BJ (cell line): Measurements from ENCODE around the gene FEM1B. TPM values are rescaled to one million over a fixed set of nuclear protein-coding genes. Genes with fewer than 3 reads are reported as not detected.

Experiments
- CTCF ChIA-PET: fragments of 350-600 bp; formaldehyde crosslinking; extraction: SDS; loops from one replicate; lab custom pipeline; 2021; ENCODE audit warnings: antibody characterized with exemption, inconsistent platforms; lab: Yijun Ruan, JAX
- POLR2A ChIA-PET: fragments of 300-600 bp; sonication (Branson Sonifier 250); formaldehyde crosslinking; extraction: SDS; loops from one replicate; lab custom pipeline; 2021; ENCODE audit warnings: antibody characterized with exemption; lab: Charles Lee
- DNase-seq: peaks from one replicate; pipeline ENCODE4 v3.0.0-alpha.2; 2011; ENCODE audit warnings: low read depth
- H3K27me3 ChIP-seq: 2 replicates; pipeline ENCODE4 v1.6.0; 2011; ENCODE audit warnings: low read length; ENCODE audit not compliant: control insufficient read depth, insufficient read depth
- H3K36me3 ChIP-seq: 2 replicates; pipeline ENCODE4 v1.5.1; 2011; ENCODE audit warnings: low read length; ENCODE audit not compliant: control insufficient read depth, insufficient read depth
- H3K4me3 ChIP-seq: 2 replicates; pipeline ENCODE4 v1.5.1; 2011; ENCODE audit warnings: low read depth, mild to moderate bottlenecking, control low read depth, low read length
- polyA plus RNA-seq: library from polyadenylated mRNA; depleted of rRNA; stranded (reverse); fragments of >200 nt; gene quantifications from 2 replicates; pipeline ENCODE4 v1.2.3, GENCODE V29; 2011
- TF ChIP-seq, protein P1 (sequence below): IDR thresholded peaks from 2 replicates; pipeline ENCODE4 v1.5.1; 2011; ENCODE audit warnings: low read depth, mild to moderate bottlenecking, control low read depth, inconsistent platforms, low read length, moderate library complexity; ENCODE audit not compliant: insufficient read depth

FEM1B gene
- polyA plus RNA-seq, 1 experiment = 58.3 TPM

DNA sequence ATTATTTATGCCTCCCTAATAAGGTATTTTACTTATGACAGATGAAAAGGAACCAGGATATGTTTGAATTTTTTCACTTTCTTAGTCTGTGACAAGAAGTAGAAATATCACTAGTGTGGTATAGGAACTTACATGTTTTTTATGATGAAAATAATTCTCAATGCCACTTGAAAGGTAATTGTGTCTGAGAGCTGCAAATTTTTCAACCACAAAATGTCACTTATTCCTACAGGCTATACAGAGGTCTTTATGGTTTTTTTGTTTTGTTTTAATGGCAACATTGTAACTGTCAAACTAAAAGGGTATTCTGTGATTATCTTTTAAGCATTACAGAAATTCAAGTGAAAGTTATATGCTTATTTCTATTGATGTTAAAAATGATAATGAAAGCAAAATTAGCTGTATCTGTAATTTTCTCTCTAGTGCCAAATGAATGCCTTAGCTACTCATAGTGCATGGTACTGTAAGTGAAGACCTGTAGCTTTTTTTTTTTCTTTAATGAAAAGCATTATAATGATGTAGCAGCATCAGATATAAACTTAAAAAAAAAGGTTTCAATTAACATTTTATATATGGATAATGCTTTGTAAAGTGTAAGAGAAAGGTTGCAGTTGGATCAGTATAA, 14.7 kb downstream of the FEM1B start:
- TF ChIP-seq, protein P1, sequence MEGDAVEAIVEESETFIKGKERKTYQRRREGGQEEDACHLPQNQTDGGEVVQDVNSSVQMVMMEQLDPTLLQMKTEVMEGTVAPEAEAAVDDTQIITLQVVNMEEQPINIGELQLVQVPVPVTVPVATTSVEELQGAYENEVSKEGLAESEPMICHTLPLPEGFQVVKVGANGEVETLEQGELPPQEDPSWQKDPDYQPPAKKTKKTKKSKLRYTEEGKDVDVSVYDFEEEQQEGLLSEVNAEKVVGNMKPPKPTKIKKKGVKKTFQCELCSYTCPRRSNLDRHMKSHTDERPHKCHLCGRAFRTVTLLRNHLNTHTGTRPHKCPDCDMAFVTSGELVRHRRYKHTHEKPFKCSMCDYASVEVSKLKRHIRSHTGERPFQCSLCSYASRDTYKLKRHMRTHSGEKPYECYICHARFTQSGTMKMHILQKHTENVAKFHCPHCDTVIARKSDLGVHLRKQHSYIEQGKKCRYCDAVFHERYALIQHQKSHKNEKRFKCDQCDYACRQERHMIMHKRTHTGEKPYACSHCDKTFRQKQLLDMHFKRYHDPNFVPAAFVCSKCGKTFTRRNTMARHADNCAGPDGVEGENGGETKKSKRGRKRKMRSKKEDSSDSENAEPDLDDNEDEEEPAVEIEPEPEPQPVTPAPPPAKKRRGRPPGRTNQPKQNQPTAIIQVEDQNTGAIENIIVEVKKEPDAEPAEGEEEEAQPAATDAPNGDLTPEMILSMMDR = no peak
- POLR2A ChIA-PET = interaction anchor here (0.6 kb wide), 1 partner anchor 20 kb away, joined by 5 read pairs; no protein-coding TSS in a partner anchor
- Histone ChIP-seq H3K36me3 (peaks cover 5% of the 10 kb centered on the region), H3K4me3 (no peak overlapping the region), H3K27me3 (no peaks in the 10 kb centered on the region)
- DNase-seq = no peak
- CTCF ChIA-PET = interaction anchor here (1.0 to 1.3 kb wide), 3 partner anchors 14 to 258 kb away, joined by 3 to 7 read pairs (median 3); no protein-coding TSS in a partner anchor

DNA sequence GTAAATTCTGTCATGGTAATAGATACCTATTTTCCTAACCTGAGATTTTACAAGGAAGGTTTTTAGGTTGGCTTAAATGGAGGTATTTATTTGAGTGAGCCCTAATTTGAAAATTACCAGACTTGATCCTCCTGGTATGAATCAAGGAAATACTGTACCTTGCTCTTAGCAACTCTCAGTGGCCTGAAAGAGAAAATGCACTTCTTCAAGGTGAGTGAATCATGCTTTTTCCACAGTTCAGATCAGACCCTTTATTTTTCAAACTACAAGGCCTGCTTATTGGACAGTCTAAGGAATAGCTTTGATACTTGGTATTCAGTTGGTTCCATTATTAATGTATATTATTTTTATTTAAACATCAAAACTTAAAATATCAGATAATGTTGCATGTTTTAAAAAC, 15.4 kb downstream of the FEM1B start:
- DNase-seq = no peak
- no peak overlapping the region for H3K4me3 ChIP-seq
- CTCF ChIA-PET = no interaction called here
- TF ChIP-seq, protein P1 = no peak
- H3K36me3 ChIP-seq = peaks cover 5% of the 10 kb centered on the region
- POLR2A ChIA-PET = interaction anchor here (0.6 kb wide), 1 partner anchor 21 kb away, joined by 5 read pairs; no protein-coding TSS in a partner anchor
- no peaks in the 10 kb centered on the region for H3K27me3 ChIP-seq

DNA sequence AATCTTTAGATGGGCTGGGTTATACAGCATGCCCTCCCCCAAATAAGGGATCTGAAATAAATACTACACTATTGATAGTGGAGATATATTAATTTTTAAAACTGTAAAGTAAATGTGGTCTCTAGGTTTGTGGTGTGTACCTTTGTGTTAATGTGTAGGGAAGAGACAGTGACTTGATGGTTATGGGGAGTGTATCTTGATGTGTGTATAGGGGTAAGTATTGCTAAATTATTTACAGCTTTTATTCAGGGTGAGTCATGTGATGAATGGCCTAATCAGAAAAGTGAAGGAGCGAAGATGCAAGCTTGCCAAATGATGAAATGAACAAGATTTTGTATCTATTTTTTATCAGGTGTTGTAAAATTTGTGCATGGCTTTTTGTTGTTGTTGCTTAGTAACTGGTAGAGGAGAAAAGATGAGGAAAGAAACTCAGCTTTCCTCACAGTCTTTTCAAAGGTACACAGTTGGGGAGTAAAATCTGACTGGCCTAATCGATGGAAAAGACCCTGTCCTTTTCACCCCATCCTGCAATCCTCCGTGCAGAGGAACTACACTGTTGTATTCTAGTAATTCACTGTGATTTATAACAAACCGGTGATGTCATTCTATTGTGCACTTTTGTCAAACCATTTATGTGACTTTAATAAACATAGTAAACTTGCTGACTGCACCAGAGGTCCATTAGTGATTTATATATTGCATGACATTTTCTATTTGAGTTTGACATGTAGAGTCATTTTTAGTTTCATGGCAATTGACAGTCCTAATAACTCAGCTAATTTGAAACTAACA, 17.7 kb downstream of the FEM1B start:
- Histone ChIP-seq H3K36me3 (peaks cover 4% of the 10 kb centered on the region), H3K4me3 (no peak overlapping the region), H3K27me3 (no peaks in the 10 kb centered on the region)
- ChIA-PET POLR2A (no interaction called here), CTCF (interaction anchor here (0.9 to 2.3 kb wide), 3 partner anchors 12 to 48 kb away, joined by 3 to 11 read pairs (median 7); no protein-coding TSS in a partner anchor)
- TF ChIP-seq, protein P1 = no peak
- no peak for DNase-seq

DNA sequence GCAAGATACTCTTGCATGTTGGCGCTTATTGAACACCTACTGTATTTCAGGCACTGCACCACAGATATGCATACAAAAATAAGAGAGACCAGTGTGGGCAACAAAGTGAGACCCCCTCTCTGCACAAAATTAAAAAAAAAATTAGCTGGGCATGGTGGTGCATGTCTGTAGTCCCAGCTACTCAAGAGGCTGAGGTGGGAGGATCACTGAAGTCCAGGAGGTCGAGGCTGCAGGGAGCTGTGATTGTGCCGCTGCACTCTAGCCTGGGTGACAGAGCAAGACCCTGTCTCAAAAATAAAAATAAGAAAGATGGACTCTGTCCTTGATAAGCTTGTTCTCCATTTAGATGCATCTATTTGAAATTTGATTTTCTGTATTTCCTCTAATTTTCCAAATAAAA, 20.8 kb downstream of the FEM1B start:
- ChIA-PET CTCF (interaction anchor here (0.8 to 2.2 kb wide), 4 partner anchors 8 to 241 kb away, joined by 3 to 13 read pairs (median 7); no protein-coding TSS in a partner anchor), POLR2A (no interaction called here)
- Histone ChIP-seq H3K4me3 (no peak overlapping the region), H3K36me3 (peaks cover 3% of the 10 kb centered on the region; the same call in 1 of the 2 replicates), H3K27me3 (no peaks in the 10 kb centered on the region)
- no peak for DNase-seq
- TF ChIP-seq, protein P1 = no peak

DNA sequence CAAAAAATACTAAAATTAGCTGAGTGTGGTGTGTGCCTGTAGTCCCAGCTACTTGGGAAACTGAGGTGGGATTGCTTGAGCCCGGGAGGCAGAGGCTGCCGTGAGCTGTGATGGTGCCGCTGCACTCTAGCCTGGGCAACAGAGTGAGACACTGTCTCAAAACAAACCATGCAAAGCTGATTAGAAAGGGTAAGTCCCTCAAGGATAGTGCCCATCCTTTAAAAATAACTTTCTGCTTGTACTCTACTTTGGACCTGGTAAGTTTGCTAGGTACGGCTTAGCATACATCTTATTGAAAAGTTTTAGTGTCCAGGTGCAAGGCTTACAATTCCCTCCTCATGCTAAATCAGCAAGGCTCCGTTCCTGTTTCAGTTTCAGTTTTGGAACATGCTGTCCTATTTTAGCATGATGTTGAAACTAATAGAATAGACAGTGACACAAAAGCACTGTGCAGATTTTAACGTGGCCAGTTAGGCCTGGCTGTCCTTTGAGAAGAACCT, 21.4 kb downstream of the FEM1B start:
- Histone ChIP-seq H3K4me3 (peak overlapping the region; percentile 9; the same call in 1 of the 2 replicates), H3K36me3 (peaks cover 3% of the 10 kb centered on the region; the same call in 1 of the 2 replicates), H3K27me3 (no peaks in the 10 kb centered on the region)
- DNase-seq = no peak
- TF ChIP-seq, protein P1 = no peak
- ChIA-PET CTCF (interaction anchor here (0.8 to 2.2 kb wide), 4 partner anchors 8 to 240 kb away, joined by 3 to 13 read pairs (median 7); no protein-coding TSS in a partner anchor), POLR2A (no interaction called here)
